Effector memory CD4-positive, alpha-beta T cell (primary cell): ENCODE measurements around the gene GPR32.

ENCODE experiments used
- DNase-seq, 3 donors: peaks; one replicate each; pipeline ENCODE4 v3.0.0-alpha.2; 2020
- H3K27ac ChIP-seq: 2 replicates; pipeline ENCODE4 v1.7.0; 2013; ENCODE audit warnings: mild to moderate bottlenecking, low read length, moderate library complexity; ENCODE audit not compliant: insufficient read depth, poor library complexity, severe bottlenecking
- H3K27me3 ChIP-seq: replicated peaks from 2 replicates; pipeline ENCODE4 v1.7.0; 2013; ENCODE audit warnings: mild to moderate bottlenecking, low read length; ENCODE audit not compliant: insufficient read depth, control insufficient read depth, poor library complexity, severe bottlenecking
- H3K36me3 ChIP-seq: 2 replicates; pipeline ENCODE4 v1.7.0; 2013; ENCODE audit warnings: mild to moderate bottlenecking, low read length, moderate library complexity; ENCODE audit not compliant: control insufficient read depth, insufficient read depth
- H3K4me1 ChIP-seq: 2 replicates; pipeline ENCODE4 v1.7.0; 2013; ENCODE audit warnings: low read length, mild to moderate bottlenecking; ENCODE audit not compliant: control insufficient read depth, insufficient read depth, poor library complexity, severe bottlenecking
- H3K4me3 ChIP-seq: 2 replicates; pipeline ENCODE4 v1.7.0; 2013; ENCODE audit warnings: low read length, low read depth, mild to moderate bottlenecking; ENCODE audit not compliant: insufficient read depth, poor library complexity, severe bottlenecking
- H3K9me3 ChIP-seq: 2 replicates; pipeline ENCODE4 v1.7.0; 2013; ENCODE audit warnings: mild to moderate bottlenecking, low read length, moderate library complexity; ENCODE audit not compliant: control insufficient read depth

Gene GPR32

DNA sequence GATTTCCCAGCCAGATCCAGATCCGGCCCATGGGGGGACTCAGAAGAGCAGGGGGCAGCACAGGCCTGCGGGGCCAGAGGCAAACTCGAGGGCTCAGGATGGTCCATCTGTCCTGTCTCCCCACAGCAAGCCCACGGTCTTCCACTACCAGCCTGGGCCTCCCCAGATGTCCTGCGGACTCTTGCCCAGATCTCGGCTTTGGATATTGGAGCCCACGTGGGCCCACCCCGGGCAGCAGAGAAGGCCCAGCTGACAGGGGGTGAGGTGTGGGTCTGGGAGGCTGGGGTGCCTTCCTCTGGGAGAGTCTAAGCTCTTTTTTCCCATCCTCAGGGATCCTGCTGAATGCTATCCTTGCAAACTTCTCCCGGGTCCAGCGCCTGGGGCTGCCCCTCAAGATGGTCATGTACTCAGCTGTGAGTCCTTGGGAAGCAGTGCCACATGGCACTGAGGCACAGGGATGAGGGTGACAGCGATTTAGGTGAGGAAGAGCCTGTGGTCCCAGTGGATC is 23.3 kb downstream of the GPR32 start:
- Histone ChIP-seq H3K36me3 (peaks cover 13% of the 10 kb centered on the region), H3K27ac (no peak overlapping the region), H3K27me3 (no peaks in the 10 kb centered on the region), H3K4me1 (no peaks in the 10 kb centered on the region), H3K9me3 (no peaks in the 10 kb centered on the region), H3K4me3 (no peak overlapping the region)
- DNase-seq, result no peak

- no peaks in the 10 kb centered on the region for H3K9me3 ChIP-seq
- H3K4me3 ChIP-seq, result no peak overlapping the region
- H3K36me3 ChIP-seq, result peaks cover 17% of the 10 kb centered on the region
- no peaks in the 10 kb centered on the region for H3K4me1 ChIP-seq
- no peaks in the 10 kb centered on the region for H3K27me3 ChIP-seq
- no peak overlapping the region for H3K27ac ChIP-seq
- no peak for DNase-seq
These were observed 24.0 kb downstream of the GPR32 start for GRCh38 chr19:50794074-50794875.

DNA sequence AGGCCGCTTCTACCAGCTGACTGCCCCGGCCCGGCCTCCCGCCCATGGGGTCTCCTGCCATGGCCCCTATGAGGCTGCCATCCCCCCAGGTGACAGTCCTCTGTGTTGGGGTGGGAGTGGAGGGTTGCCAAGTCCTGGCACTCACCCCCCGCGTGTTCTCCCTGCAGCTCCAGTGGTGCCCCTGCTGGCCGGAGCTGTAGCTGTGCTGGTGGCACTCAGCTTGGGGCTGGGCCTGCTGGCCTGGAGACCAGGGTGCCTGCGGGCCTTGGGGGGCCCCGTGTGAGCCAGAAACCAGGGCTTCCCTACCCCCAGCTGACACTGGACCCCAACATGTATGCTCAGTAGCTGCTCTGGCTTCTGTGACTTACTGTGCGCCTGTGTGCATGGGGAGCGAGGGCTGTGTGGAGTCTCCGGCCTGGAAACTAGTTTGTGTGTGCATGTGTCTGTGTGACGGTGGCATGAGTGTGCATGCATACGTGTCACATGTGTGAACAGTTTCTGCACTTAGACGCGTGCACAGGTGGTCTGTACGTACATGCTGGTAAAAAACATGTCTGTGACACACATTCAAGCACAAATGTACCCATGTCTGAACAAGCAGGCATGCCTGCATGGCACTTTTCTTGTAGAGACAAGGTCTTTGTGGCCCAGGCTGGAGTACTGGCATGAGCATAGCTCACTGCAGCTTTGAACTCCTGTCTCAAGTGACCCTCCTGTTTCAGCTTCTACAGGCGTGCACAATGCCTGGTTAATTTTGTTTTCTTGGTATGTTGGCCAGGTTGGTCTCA is 24.8 kb downstream of the GPR32 start:
- H3K4me3 ChIP-seq, result no peak overlapping the region
- H3K4me1 ChIP-seq, result no peaks in the 10 kb centered on the region
- no peak overlapping the region for H3K27ac ChIP-seq
- DNase-seq, result no peak
- H3K9me3 ChIP-seq, result no peaks in the 10 kb centered on the region
- no peaks in the 10 kb centered on the region for H3K27me3 ChIP-seq
- H3K36me3 ChIP-seq, result peaks cover 17% of the 10 kb centered on the region

DNA sequence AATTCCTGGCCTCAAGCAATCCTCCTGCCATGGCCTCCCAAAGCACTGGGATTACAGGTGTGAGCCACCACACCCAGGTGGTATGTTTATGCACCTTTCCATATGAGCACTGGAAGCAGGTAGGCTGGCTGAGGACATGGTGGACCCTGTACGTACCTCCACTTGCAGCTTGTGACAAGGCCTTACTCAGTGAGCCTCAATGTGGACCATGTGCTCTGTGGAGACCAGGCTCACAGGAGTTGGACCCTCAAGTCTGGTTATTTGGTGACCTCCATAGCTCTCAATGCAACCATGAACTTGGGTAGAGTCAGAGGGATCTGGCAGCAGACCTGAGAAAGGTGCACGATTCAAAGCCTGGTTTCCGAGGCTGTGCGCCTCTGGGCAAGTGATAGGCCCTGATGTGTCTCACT is 25.4 kb downstream of the GPR32 start:
- Histone ChIP-seq H3K27me3 (no peaks in the 10 kb centered on the region), H3K4me1 (no peaks in the 10 kb centered on the region)
- no peak for DNase-seq

DNA sequence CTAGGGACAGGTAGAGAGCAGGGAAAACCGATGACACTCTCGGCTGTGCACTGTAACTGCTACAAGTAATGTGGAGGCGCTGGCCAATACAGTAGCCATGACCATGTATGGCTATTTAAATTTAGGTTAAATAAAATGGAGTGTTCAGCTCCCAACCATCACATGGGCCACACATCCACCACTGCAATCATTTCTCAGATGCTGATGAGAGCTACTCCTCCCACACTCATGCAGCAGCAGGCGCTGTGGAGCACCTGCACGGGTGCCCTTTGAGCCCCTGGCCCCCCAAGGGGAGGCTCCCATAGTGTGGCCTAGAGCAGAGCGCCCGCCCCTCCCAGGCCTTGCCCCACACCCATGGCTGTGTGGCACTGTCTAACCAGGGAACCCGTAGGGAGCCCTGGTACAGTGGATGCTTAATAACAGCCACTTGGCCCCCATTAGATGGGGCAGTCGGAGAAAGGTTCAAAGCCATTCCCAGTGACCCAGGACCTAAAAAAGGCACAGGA is 25.9 kb downstream of the GPR32 start:
- Histone ChIP-seq H3K4me3 (no peak overlapping the region), H3K27ac (no peak overlapping the region), H3K9me3 (no peaks in the 10 kb centered on the region), H3K4me1 (no peaks in the 10 kb centered on the region), H3K27me3 (no peaks in the 10 kb centered on the region), H3K36me3 (peaks cover 19% of the 10 kb centered on the region)
- no peak for DNase-seq

More for the DNA sequence above, 25.4 kb downstream of the GPR32 start:
- no peak overlapping the region for H3K27ac ChIP-seq
- peaks cover 17% of the 10 kb centered on the region for H3K36me3 ChIP-seq
- H3K4me3 ChIP-seq, result no peak overlapping the region
- no peaks in the 10 kb centered on the region for H3K9me3 ChIP-seq

DNA sequence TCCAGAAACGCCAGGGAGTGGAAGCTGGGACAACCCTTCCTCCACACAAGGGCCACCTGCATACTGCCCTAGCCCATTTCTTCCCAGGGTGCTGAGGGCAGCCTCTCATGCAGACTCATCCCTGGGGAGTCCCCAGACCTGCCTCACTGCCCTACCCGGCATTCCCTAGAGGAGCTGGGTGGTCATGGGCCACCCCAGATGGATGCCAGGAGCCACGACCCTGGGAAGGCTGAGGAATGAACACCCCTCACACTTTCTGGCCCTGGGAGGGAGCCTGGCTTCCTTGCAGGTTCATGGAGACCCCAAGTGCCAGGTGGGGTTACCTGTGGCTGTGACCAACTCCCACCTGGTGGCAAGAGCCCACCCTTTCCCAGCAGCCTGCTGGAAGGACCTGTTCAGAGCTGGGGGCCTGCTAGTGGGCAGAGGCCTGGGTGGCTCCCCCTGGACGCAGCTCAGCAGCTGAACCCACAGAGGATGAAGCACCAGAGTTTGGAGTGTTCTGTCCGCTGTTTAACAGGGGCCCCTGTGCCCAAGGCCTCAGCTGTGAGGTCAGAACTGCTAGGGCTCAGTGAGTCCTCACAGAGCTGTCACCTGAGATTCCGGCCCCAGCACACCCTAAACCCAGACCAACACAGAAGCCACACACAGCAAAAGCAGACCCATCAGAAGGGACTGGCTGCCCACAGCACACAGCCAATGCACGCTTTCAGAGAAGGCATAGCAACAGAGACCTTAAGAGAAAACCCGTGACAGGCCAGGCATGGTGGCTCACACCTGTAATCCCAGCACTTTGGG is 26.6 kb downstream of the GPR32 start:
- no peak overlapping the region for H3K4me3 ChIP-seq
- no peaks in the 10 kb centered on the region for H3K9me3 ChIP-seq
- H3K36me3 ChIP-seq, result peaks cover 21% of the 10 kb centered on the region
- H3K4me1 ChIP-seq, result no peaks in the 10 kb centered on the region
- H3K27me3 ChIP-seq, result no peaks in the 10 kb centered on the region
- no peak for DNase-seq
- H3K27ac ChIP-seq, result no peak overlapping the region

GRCh38 chr19:50797429-50797780 is 27.1 kb downstream of the GPR32 start:
- Histone ChIP-seq H3K9me3 (no peaks in the 10 kb centered on the region), H3K27me3 (no peaks in the 10 kb centered on the region), H3K4me3 (no peak overlapping the region), H3K36me3 (peaks cover 25% of the 10 kb centered on the region), H3K4me1 (no peaks in the 10 kb centered on the region), H3K27ac (no peak overlapping the region)
- no peak for DNase-seq

GRCh38 chr19:50797781-50798658 is 27.8 kb downstream of the GPR32 start:
- H3K27me3 ChIP-seq, result no peaks in the 10 kb centered on the region
- no peak overlapping the region for H3K27ac ChIP-seq
- H3K4me3 ChIP-seq, result no peak overlapping the region
- no peaks in the 10 kb centered on the region for H3K9me3 ChIP-seq
- peaks cover 25% of the 10 kb centered on the region for H3K36me3 ChIP-seq
- no peak for DNase-seq
- peaks cover under 1% of the 10 kb centered on the region for H3K4me1 ChIP-seq
